IgD-negative memory B cell (primary cell): Measurements from ENCODE around the gene ADGRB3. TPM values are rescaled to one million over a fixed set of nuclear protein-coding genes. Genes with fewer than 3 reads are reported as not detected.
"Not testable (repeated sequence)": the region's sequence is repeated elsewhere in the genome, so short reads cannot be mapped to it uniquely, and the experiment has no call there.

ENCODE experiments used
- H3K27ac Mint-ChIP-seq, 3 donors: one replicate each; pipeline ENCODE4 v1.8.0; 2020 to 2022; ENCODE audit warnings: mild to moderate bottlenecking in 3 of 3, mixed read lengths in 3 of 3, moderate library complexity in 1 of 3
- H3K27me3 Mint-ChIP-seq: one replicate; pipeline ENCODE4 v1.8.0; 2021; ENCODE audit warnings: mixed read lengths
- H3K36me3 Mint-ChIP-seq: one replicate; pipeline ENCODE4 v1.8.0; 2020; ENCODE audit warnings: mild to moderate bottlenecking, mixed read lengths
- H3K4me1 Mint-ChIP-seq, 3 donors: one replicate each; pipeline ENCODE4 v1.8.0; 2020 to 2022; ENCODE audit warnings: mixed read lengths in 3 of 3, mild to moderate bottlenecking in 1 of 3
- H3K4me3 Mint-ChIP-seq, 4 donors: one replicate each; pipeline ENCODE4 v1.8.0; 2020 to 2022; ENCODE audit warnings: mild to moderate bottlenecking in 4 of 4, mixed read lengths in 4 of 4, moderate library complexity in 3 of 4
- H3K9me3 Mint-ChIP-seq, 3 donors: one replicate each; pipeline ENCODE4 v1.8.0; 2020 to 2021; ENCODE audit warnings: mixed read lengths in 3 of 3, mild to moderate bottlenecking in 1 of 3
- polyA plus RNA-seq: library from polyadenylated mRNA; unstranded; fragments of 300-500 nt; fragmentation: Illumina TruSeq; gene quantifications from one replicate; pipeline ENCODE4 v1.2.3, GENCODE V29; 2021

The ADGRB3 gene
- polyA plus RNA-seq, 1 donor from 2014 or later: not detected

- Mint-ChIP-seq H3K27me3 (no peaks in the 10 kb centered on the region), H3K27ac (no peak overlapping the region), H3K4me3 (no peak overlapping the region), H3K36me3 (no peaks in the 10 kb centered on the region), H3K9me3 (peaks cover 0 to 2% (median 0%) of the 10 kb centered on the region in 3 donors), H3K4me1 (no peaks in the 10 kb centered on the region)
Measured at GRCh38 chr6:69383627-69384026, 748.5 kb downstream of the ADGRB3 start.

DNA sequence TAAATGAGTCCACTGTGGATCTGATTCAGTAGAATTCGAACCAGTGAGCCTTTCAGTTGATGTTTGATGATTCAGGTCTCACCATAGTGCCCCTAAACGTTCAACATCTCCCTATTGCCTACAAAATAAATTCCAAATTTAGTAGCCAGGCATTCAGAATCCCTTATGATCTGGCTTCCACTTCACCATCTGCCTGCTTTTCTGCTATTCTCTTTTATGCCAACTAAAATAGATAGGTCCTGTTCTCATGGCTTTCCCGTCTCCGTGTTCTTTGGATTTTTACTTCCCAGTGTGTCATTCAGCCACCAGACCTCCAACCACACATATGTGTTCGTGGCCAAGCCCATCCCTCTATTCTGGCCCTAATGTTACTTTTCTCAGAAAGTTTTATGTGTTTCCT lies 751.3 kb downstream of the ADGRB3 start:
- Mint-ChIP-seq H3K4me1 (no peaks in the 10 kb centered on the region), H3K36me3 (no peaks in the 10 kb centered on the region), H3K9me3 (peaks cover 0 to 2% (median 0%) of the 10 kb centered on the region in 3 donors), H3K27ac (no peak overlapping the region), H3K27me3 (no peaks in the 10 kb centered on the region), H3K4me3 (no peak overlapping the region)

- no peak overlapping the region for H3K27ac Mint-ChIP-seq
- peaks cover 0 to 4% (median 0%) of the 10 kb centered on the region in 3 donors for H3K9me3 Mint-ChIP-seq
- no peaks in the 10 kb centered on the region for H3K36me3 Mint-ChIP-seq
- H3K4me3 Mint-ChIP-seq: no peak overlapping the region
- no peaks in the 10 kb centered on the region for H3K27me3 Mint-ChIP-seq
- no peaks in the 10 kb centered on the region for H3K4me1 Mint-ChIP-seq
Measured at GRCh38 chr6:69390125-69390524, 755.0 kb downstream of the ADGRB3 start.

DNA sequence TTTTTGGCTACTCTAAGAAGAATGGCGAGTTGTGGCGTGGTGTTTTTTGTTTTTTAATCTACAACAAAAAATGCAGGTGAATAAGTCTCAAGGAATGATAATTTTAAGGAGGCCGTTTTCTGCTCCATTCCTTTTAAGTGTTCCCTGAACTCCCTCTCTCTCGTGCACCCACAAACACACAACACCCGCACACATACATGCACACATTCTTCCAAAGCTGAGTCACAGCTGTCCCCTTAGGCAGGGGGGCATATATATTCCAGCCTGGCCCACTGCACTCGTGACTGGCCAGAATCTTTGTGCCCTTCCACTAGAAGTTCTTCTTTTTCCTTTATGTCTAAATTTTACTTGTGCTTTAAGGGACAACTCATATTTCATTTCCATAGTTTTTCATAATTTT lies 756.0 kb downstream of the ADGRB3 start:
- H3K9me3 Mint-ChIP-seq: peaks cover 0 to 4% (median 0%) of the 10 kb centered on the region in 3 donors
- H3K27me3 Mint-ChIP-seq: no peaks in the 10 kb centered on the region
- H3K27ac Mint-ChIP-seq: no peak overlapping the region
- no peaks in the 10 kb centered on the region for H3K4me1 Mint-ChIP-seq
- no peaks in the 10 kb centered on the region for H3K36me3 Mint-ChIP-seq
- H3K4me3 Mint-ChIP-seq: no peak overlapping the region

DNA sequence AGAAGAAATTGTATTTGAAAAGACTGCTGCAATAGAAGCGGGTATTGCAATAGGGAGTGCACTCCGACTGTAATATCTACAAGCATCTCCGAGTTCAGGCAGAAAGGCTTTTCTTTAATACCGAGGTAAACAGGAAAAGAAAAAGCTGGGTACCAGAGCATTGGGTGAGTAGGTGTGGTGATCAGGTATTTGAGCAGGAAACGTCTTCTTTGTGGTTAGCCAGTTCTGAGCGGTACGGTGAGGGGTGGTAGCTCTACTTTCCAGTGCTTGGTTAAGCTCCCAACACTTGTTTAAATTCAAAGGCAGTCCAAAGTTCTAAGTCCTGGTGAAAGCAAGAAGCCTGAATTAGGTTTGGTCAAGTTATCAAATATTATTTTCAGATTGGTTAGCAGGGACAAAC lies 757.7 kb downstream of the ADGRB3 start:
- Mint-ChIP-seq H3K4me1 (no peaks in the 10 kb centered on the region), H3K9me3 (peaks cover 0 to 6% (median 0%) of the 10 kb centered on the region in 3 donors), H3K4me3 (no peak overlapping the region), H3K27ac (no peak overlapping the region), H3K27me3 (no peaks in the 10 kb centered on the region), H3K36me3 (no peaks in the 10 kb centered on the region)

DNA sequence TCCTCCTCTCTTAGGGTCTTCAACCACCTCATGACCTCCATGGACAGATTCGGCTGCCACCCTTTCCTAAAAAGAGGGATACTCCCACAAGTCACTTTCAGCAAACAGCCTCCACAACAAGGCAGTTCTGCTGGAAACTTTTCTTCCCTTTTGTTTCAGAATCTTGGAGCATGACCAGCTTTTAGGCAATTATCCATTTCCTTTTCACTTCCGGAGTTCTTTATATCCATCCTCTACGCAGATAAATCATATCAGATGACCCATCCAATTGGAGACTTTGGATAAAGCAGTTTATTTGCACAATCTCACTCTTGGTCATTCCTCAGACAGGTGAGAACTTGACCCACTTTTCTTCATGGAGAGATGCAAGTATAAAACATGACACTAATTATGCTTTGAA lies 763.2 kb downstream of the ADGRB3 start:
- no peaks in the 10 kb centered on the region for H3K36me3 Mint-ChIP-seq
- H3K27ac Mint-ChIP-seq: no peak overlapping the region
- H3K4me3 Mint-ChIP-seq: no peak overlapping the region
- H3K27me3 Mint-ChIP-seq: no peaks in the 10 kb centered on the region
- peaks cover 0 to 4% (median 0%) of the 10 kb centered on the region in 3 donors for H3K9me3 Mint-ChIP-seq
- H3K4me1 Mint-ChIP-seq: no peaks in the 10 kb centered on the region

DNA sequence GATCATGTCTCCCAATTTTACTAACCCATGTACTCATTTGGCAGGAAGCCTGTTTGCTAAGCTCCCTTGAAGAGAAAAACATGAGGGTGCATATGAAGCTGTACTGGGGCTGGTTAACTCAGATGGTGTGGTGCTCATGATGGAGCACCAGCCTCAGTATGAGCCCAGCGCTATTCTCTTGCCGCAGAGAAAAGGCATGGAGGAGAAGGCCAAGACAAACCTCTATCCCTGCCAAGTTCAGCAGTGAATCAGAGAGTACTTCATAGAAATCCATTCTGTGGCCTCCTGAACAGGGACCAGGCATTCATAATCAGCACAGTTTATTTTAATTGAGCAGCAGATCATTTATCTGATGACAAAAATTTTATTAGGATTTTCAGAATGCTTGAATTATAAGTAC lies 763.6 kb downstream of the ADGRB3 start:
- Mint-ChIP-seq H3K27ac (no peak overlapping the region), H3K27me3 (no peaks in the 10 kb centered on the region), H3K9me3 (peaks cover 0 to 4% (median 0%) of the 10 kb centered on the region in 3 donors), H3K4me3 (no peak overlapping the region), H3K4me1 (no peaks in the 10 kb centered on the region), H3K36me3 (no peaks in the 10 kb centered on the region)

- Mint-ChIP-seq H3K27me3 (no peaks in the 10 kb centered on the region), H3K4me1 (no peaks in the 10 kb centered on the region), H3K4me3 (no peak overlapping the region), H3K9me3 (peaks cover 11 to 16% (median 16%) of the 10 kb centered on the region in 3 donors), H3K36me3 (no peaks in the 10 kb centered on the region), H3K27ac (no peak overlapping the region)
Measured at GRCh38 chr6:69408886-69409285, 773.8 kb downstream of the ADGRB3 start.

- Mint-ChIP-seq H3K27ac (no peak overlapping the region), H3K9me3 (peaks cover 0 to 4% (median 1%) of the 10 kb centered on the region in 3 donors), H3K4me1 (no peaks in the 10 kb centered on the region), H3K36me3 (no peaks in the 10 kb centered on the region), H3K27me3 (no peaks in the 10 kb centered on the region), H3K4me3 (no peak overlapping the region)
Measured at GRCh38 chr6:69416776-69417175, 781.7 kb downstream of the ADGRB3 start.

DNA sequence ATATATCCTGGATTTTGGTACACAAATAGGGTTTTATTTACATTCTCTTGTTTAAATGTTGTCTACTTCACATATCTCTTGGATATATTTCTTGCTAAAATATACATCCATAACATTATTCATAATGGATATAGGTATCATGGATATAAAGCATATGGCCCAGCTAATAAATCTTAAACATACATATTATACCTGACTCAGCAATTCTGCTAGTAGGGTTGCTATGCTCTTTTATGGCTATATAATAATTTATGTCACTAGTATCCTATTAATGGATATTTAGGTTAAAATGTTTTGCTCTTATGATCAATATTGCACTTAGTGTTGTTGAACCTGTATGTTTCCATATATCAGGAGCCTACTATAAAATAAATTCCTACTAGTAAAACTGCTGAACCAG lies 786.2 kb downstream of the ADGRB3 start:
- peaks cover 0 to 1% (median 0%) of the 10 kb centered on the region in 3 donors for H3K4me1 Mint-ChIP-seq

DNA sequence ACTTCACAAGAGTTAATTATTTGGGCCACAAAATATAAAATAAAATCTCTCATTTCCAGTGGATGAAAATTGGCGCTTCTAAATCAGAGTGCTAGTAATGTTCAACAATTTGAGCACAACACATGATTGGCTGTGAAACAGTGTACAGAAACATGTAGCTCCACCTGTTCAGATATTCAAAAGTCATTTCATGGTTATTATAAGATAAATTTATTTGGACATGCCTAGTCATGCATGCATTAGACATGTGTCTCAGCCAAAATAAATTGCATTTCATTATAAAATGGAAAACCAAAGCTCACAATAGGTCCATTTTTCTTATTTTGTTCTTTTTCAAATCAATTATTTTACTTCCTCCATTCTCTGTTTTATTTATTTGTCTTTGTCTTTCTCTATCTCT lies 786.9 kb downstream of the ADGRB3 start:
- H3K4me1 Mint-ChIP-seq: peaks cover 0 to 1% (median 0%) of the 10 kb centered on the region in 3 donors
- H3K36me3 Mint-ChIP-seq: no peaks in the 10 kb centered on the region
- peaks cover 0 to 6% (median 0%) of the 10 kb centered on the region in 3 donors for H3K9me3 Mint-ChIP-seq
- no peak overlapping the region for H3K4me3 Mint-ChIP-seq
- no peak overlapping the region for H3K27ac Mint-ChIP-seq
- no peaks in the 10 kb centered on the region for H3K27me3 Mint-ChIP-seq

More for the DNA sequence above, 786.2 kb downstream of the ADGRB3 start:
- H3K27me3 Mint-ChIP-seq: no peaks in the 10 kb centered on the region
- H3K27ac Mint-ChIP-seq: no peak overlapping the region
- peaks cover 0 to 6% (median 0%) of the 10 kb centered on the region in 3 donors for H3K9me3 Mint-ChIP-seq
- no peaks in the 10 kb centered on the region for H3K36me3 Mint-ChIP-seq
- H3K4me3 Mint-ChIP-seq: no peak overlapping the region

DNA sequence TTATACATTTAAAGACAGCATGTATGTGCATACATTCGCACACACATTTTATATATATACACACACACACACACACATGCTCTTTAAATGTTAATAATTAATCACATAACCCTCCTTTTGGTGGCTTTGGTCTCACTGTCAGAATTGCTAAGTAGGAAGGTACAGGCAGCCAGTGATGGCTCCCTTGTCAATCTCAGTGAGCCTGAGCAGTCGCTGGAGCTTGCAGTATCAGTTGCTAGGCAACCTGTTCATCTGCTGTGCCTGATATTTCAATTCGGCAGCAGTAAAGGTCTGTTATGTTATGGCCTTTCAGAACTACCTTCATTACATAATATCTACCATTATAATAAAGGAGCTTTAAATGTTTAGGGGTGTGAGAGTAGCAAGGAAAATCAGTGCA lies 787.4 kb downstream of the ADGRB3 start:
- Mint-ChIP-seq H3K36me3 (no peaks in the 10 kb centered on the region), H3K4me1 (peaks cover 0 to 1% (median 0%) of the 10 kb centered on the region in 3 donors), H3K27me3 (no peaks in the 10 kb centered on the region), H3K9me3 (peaks cover 0 to 6% (median 0%) of the 10 kb centered on the region in 3 donors), H3K4me3 (no peak overlapping the region), H3K27ac (no peak overlapping the region)

DNA sequence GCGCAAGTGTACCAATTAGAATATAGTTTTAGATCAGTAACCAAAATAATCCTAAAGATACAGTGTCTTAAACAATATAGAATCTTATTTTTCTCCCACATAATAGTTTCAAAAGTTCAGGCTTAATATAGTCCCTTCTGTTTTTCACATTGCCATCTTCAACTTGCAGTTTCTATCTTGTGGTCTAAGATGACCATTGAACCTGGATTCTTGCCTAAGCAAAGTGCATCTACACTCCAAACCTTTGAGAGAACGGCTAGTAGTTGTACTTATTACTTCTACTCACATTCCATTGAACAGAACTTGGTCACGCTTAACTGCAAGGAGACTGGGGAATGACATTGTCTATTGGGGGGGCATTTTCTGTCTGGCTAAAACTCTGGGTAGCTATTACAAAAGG lies 788.7 kb downstream of the ADGRB3 start:
- peaks cover 0 to 5% (median 0%) of the 10 kb centered on the region in 3 donors for H3K9me3 Mint-ChIP-seq
- H3K36me3 Mint-ChIP-seq: no peaks in the 10 kb centered on the region
- no peak overlapping the region for H3K4me3 Mint-ChIP-seq
- no peak overlapping the region for H3K27ac Mint-ChIP-seq
- H3K27me3 Mint-ChIP-seq: no peaks in the 10 kb centered on the region
- H3K4me1 Mint-ChIP-seq: peaks cover 0 to 1% (median 0%) of the 10 kb centered on the region in 3 donors

- H3K27me3 Mint-ChIP-seq: no peaks in the 10 kb centered on the region
- no peak overlapping the region for H3K4me3 Mint-ChIP-seq
- H3K4me1 Mint-ChIP-seq: peaks cover 0 to 1% (median 0%) of the 10 kb centered on the region in 3 donors
- peaks cover 0 to 5% (median 0%) of the 10 kb centered on the region in 3 donors for H3K9me3 Mint-ChIP-seq
- H3K27ac Mint-ChIP-seq: no peak overlapping the region
- no peaks in the 10 kb centered on the region for H3K36me3 Mint-ChIP-seq
Measured at GRCh38 chr6:69424581-69424980, 789.5 kb downstream of the ADGRB3 start.

GRCh38 chr6:69427882-69428281 lies 792.8 kb downstream of the ADGRB3 start:
- Mint-ChIP-seq H3K27me3 (no peaks in the 10 kb centered on the region), H3K27ac (no peak overlapping the region), H3K4me3 (no peak overlapping the region), H3K4me1 (peaks cover 0 to 1% (median 0%) of the 10 kb centered on the region in 3 donors), H3K9me3 (peaks cover 0 to 5% (median 0%) of the 10 kb centered on the region in 3 donors), H3K36me3 (no peaks in the 10 kb centered on the region)

- H3K27me3 Mint-ChIP-seq: not testable (repeated sequence)
Measured at GRCh38 chr6:69432168-69432567, 797.1 kb downstream of the ADGRB3 start.

More at GRCh38 chr6:69432168-69432567, 797.1 kb downstream of the ADGRB3 start:
- not testable (repeated sequence) for H3K4me1 Mint-ChIP-seq, H3K4me3 Mint-ChIP-seq, H3K36me3 Mint-ChIP-seq, H3K27ac Mint-ChIP-seq, H3K9me3 Mint-ChIP-seq
